Right lobe of liver (tissue), 4 donors: ENCODE results near the gene IRAK1.

ENCODE experiments used
- POLR2A ChIP-seq: fragments of 450-650 bp; IDR thresholded peaks from one replicate; pipeline ENCODE4 v1.6.1; 2017; ENCODE audit warnings: antibody characterized with exemption, mild to moderate bottlenecking
- TF ChIP-seq, protein P1 (sequence below), 4 donors: fragments of 200-600 bp in 3 of 4; fragments of 450-650 bp in 1 of 4; IDR thresholded peaks; one replicate each; pipeline versions ENCODE4 v1.5.1 to v1.8.0; 2016 to 2022; ENCODE audit warnings: antibody characterized with exemption in 4 of 4, mild to moderate bottlenecking in 2 of 4
- donor health status: DM: no; HTN: no; CAD: no.
- donor health status: DM: no; HTN: no; CAD: no.
- donor health status: DM: no; HTN: yes; CAD: no.

DNA sequence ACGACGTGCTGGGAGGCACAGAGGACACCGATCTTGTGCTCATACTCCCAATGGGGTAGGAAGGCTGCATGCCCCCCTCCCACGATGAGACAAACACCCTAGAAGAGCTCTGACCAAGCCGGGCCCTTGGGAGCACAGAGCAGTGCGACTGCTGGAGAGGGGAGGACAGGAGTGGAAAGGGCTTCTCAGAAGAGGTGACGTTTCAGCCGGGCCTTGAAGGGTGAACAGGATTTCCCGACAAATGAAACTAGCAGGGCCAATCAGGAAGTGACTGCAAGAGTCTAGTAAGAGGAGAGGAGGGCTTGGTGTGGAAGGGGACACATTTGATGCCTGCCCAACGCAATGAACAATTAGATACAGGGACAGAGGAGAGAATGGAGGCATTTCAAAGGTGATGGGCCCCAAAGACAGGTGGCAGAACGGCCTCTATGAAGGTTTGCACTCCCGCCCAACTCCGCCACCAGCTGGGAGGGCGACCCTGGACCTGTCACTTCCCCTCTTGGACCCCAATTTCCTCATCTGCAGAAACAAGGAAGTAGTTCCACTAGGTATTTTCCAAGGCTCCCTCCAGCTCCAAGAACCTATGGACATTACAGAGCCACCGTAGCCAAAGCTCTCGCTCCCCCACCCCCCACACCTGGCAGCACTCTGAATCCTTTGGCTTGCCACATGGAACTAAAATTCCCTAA is 52.0 kb downstream of the IRAK1 start:
- TF ChIP-seq, protein P1, sequence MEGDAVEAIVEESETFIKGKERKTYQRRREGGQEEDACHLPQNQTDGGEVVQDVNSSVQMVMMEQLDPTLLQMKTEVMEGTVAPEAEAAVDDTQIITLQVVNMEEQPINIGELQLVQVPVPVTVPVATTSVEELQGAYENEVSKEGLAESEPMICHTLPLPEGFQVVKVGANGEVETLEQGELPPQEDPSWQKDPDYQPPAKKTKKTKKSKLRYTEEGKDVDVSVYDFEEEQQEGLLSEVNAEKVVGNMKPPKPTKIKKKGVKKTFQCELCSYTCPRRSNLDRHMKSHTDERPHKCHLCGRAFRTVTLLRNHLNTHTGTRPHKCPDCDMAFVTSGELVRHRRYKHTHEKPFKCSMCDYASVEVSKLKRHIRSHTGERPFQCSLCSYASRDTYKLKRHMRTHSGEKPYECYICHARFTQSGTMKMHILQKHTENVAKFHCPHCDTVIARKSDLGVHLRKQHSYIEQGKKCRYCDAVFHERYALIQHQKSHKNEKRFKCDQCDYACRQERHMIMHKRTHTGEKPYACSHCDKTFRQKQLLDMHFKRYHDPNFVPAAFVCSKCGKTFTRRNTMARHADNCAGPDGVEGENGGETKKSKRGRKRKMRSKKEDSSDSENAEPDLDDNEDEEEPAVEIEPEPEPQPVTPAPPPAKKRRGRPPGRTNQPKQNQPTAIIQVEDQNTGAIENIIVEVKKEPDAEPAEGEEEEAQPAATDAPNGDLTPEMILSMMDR (IDR thresholded peaks at IDR 0.05) = no peak
- TF ChIP-seq POLR2A = no peak
